Measurements from ENCODE around the gene CCL22. TPM values are rescaled to one million over a fixed set of nuclear protein-coding genes. Genes with fewer than 3 reads are reported as not detected.

Gene CCL22
- total and polyA plus RNA-seq, 2 donors: 1.8 to 11.0 TPM

DNA sequence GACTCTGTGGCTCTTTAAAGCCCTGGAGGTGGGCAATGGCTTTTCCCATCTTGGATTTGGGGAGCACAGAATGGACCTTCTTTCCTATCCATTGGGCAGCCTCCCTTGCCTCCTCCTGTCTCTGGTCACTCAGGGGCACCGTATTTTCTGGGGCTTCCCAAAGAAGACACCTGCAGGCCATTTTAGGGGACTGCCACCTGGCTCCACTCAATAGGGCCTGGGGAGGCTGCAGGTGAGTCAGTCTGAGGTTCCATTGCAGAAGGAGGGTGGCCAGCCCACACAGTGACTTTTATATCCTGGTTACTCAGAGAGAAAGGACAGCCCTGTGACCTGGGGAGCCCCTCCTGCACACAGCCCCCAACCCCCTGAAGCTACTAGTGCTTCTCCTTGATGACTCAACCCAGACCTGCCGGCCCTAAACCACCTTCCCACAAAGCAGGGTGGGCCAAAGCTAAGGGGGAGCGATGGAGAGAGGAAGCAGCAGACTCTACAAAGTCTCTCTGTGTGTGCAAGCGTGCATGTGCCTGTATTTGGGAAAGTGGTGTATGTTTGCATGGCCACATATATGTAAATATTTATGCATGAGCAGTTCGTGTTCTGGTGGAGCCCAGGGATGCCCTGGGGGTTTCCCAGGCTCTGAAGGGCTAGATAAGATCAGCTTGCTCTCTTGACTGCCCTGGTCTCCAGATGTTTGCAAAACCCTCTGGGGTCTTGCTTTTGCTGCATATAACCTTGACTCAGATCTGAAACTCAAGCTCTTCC lies 18.7 kb downstream of the CCL22 start:
- H3K4me3 ChIP-seq (ENCODE audit: low read length in 2 of 2): no peak overlapping the region
- peaks cover 0 to 19% of the 10 kb centered on the region in 2 donors for H3K27me3 ChIP-seq (ENCODE audit: control insufficient read depth in 2 of 2, insufficient read depth in 1 of 2, low read length in 1 of 2)
- WGBS: 35% methylated on average over 5 of the region's 5 CpGs
- H3K9me3 ChIP-seq (ENCODE audit: control insufficient read depth in 2 of 2, insufficient read depth in 1 of 2, low read length in 1 of 2): no peaks in the 10 kb centered on the region
- H3K36me3 ChIP-seq (ENCODE audit: control insufficient read depth in 2 of 2, insufficient read depth in 2 of 2, low read length in 1 of 2): no peaks in the 10 kb centered on the region
- no peak overlapping the region for H3K27ac ChIP-seq (ENCODE audit: low read depth in 1 of 2, low read length in 1 of 2)
- no peak for DNase-seq (ENCODE audit: low read depth in 6 of 9, low spot score in 9 of 9)
- peaks cover 0 to 27% of the 10 kb centered on the region in 2 donors for H3K4me1 ChIP-seq (ENCODE audit: control insufficient read depth in 2 of 2, insufficient read depth in 2 of 2, low read length in 2 of 2)

- Histone ChIP-seq H3K4me1 (ENCODE audit: control insufficient read depth in 2 of 2, insufficient read depth in 2 of 2, low read length in 2 of 2) (peaks cover 0 to 31% of the 10 kb centered on the region in 2 donors), H3K27me3 (ENCODE audit: control insufficient read depth in 2 of 2, insufficient read depth in 1 of 2, low read length in 1 of 2) (no peaks in the 10 kb centered on the region), H3K27ac (ENCODE audit: low read depth in 1 of 2, low read length in 1 of 2) (no peak overlapping the region), H3K36me3 (ENCODE audit: control insufficient read depth in 2 of 2, insufficient read depth in 2 of 2, low read length in 1 of 2) (no peaks in the 10 kb centered on the region), H3K4me3 (ENCODE audit: low read length in 2 of 2) (no peak overlapping the region), H3K9me3 (ENCODE audit: control insufficient read depth in 2 of 2, insufficient read depth in 1 of 2, low read length in 1 of 2) (no peaks in the 10 kb centered on the region)
- DNase-seq (ENCODE audit: low read depth in 6 of 9, low spot score in 9 of 9): no peak
- 95% methylated on average over 10 of the region's 10 CpGs for WGBS
Measured at GRCh38 chr16:57379579-57379978, 21.0 kb downstream of the CCL22 start.

DNA sequence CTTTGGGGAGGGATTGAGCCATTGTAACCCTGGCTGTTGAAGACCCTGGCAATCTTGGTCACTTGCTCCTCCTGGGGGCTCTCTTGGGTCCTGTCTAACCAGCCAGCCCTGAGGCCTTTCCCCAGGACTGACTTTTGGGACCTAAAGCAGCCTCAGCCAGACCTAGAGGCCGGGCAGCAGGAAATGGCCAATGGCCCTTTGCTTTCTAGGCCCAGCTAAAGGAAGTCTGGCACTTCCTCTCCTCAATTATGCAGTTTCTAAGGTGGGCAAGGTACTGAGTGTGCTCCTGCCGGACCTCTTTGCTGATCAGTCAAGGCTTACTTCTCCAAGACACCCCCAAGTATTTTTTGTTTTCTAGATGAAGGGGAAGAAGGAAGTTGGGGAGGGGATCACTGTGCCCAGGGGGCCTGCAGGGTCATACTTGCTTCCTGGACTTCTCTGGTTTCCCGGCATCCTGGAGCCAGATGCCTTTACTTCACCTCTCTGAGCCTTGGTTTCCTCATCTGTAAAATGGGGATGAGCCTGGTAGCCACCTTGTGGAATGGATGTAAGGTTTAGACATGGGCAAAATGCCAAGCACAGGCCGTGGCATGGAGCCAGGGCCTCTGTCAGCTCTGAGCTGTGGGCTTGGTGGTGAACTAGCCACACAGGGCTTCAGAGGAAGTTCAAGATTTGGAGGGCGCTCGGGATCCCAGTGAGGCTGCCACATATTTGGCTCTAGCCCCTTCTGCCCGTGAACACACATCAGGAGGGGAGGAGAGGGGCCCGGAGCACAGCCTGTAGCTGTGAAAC lies 22.3 kb downstream of the CCL22 start:
- DNase-seq (ENCODE audit: low read depth in 6 of 9, low spot score in 9 of 9): no peak
- H3K4me1 ChIP-seq (ENCODE audit: control insufficient read depth in 2 of 2, insufficient read depth in 2 of 2, low read length in 2 of 2): peaks cover 0 to 37% of the 10 kb centered on the region in 2 donors

DNA sequence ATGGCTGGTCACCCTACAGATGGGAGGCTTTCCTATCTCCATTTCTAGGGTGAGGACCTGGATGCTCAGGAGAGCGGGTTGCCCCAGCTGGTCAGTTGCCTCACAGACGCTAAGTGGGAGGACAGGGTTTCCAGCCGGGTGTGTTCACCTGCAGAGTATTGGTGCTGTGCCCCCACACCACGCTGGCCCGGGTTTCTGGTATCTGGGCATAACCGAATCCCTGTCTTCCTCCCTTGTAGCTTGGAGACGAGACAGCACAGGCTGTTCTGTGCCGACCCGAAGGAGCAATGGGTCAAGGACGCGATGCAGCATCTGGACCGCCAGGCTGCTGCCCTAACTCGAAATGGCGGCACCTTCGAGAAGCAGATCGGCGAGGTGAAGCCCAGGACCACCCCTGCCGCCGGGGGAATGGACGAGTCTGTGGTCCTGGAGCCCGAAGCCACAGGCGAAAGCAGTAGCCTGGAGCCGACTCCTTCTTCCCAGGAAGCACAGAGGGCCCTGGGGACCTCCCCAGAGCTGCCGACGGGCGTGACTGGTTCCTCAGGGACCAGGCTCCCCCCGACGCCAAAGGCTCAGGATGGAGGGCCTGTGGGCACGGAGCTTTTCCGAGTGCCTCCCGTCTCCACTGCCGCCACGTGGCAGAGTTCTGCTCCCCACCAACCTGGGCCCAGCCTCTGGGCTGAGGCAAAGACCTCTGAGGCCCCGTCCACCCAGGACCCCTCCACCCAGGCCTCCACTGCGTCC lies 23.4 kb downstream of the CCL22 start:
- Histone ChIP-seq H3K9me3 (ENCODE audit: control insufficient read depth in 2 of 2, insufficient read depth in 1 of 2, low read length in 1 of 2) (no peaks in the 10 kb centered on the region), H3K27ac (ENCODE audit: low read depth in 1 of 2, low read length in 1 of 2) (no peak overlapping the region), H3K4me3 (ENCODE audit: low read length in 2 of 2) (no peak overlapping the region), H3K36me3 (ENCODE audit: control insufficient read depth in 2 of 2, insufficient read depth in 2 of 2, low read length in 1 of 2) (no peaks in the 10 kb centered on the region), H3K4me1 (ENCODE audit: control insufficient read depth in 2 of 2, insufficient read depth in 2 of 2, low read length in 2 of 2) (peaks cover 2 to 45% of the 10 kb centered on the region in 2 donors), H3K27me3 (ENCODE audit: control insufficient read depth in 2 of 2, insufficient read depth in 1 of 2, low read length in 1 of 2) (no peaks in the 10 kb centered on the region)
- 97% methylated on average over 35 of the region's 35 CpGs for WGBS
- no peak for DNase-seq (ENCODE audit: low read depth in 6 of 9, low spot score in 9 of 9)

More for the DNA sequence above, 22.3 kb downstream of the CCL22 start:
- H3K36me3 ChIP-seq (ENCODE audit: control insufficient read depth in 2 of 2, insufficient read depth in 2 of 2, low read length in 1 of 2): no peaks in the 10 kb centered on the region
- H3K27me3 ChIP-seq (ENCODE audit: control insufficient read depth in 2 of 2, insufficient read depth in 1 of 2, low read length in 1 of 2): no peaks in the 10 kb centered on the region
- H3K27ac ChIP-seq (ENCODE audit: low read depth in 1 of 2, low read length in 1 of 2): no peak overlapping the region
- no peak overlapping the region for H3K4me3 ChIP-seq (ENCODE audit: low read length in 2 of 2)
- WGBS: 39% methylated on average over 8 of the region's 8 CpGs
- H3K9me3 ChIP-seq (ENCODE audit: control insufficient read depth in 2 of 2, insufficient read depth in 1 of 2, low read length in 1 of 2): no peaks in the 10 kb centered on the region

DNA sequence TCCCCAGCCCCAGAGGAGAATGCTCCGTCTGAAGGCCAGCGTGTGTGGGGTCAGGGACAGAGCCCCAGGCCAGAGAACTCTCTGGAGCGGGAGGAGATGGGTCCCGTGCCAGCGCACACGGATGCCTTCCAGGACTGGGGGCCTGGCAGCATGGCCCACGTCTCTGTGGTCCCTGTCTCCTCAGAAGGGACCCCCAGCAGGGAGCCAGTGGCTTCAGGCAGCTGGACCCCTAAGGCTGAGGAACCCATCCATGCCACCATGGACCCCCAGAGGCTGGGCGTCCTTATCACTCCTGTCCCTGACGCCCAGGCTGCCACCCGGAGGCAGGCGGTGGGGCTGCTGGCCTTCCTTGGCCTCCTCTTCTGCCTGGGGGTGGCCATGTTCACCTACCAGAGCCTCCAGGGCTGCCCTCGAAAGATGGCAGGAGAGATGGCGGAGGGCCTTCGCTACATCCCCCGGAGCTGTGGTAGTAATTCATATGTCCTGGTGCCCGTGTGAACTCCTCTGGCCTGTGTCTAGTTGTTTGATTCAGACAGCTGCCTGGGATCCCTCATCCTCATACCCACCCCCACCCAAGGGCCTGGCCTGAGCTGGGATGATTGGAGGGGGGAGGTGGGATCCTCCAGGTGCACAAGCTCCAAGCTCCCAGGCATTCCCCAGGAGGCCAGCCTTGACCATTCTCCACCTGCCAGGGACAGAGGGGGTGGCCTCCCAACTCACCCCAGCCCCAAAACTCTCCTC lies 24.1 kb downstream of the CCL22 start:
- Histone ChIP-seq H3K4me1 (ENCODE audit: control insufficient read depth in 2 of 2, insufficient read depth in 2 of 2, low read length in 2 of 2) (peaks cover 2 to 45% of the 10 kb centered on the region in 2 donors), H3K9me3 (ENCODE audit: control insufficient read depth in 2 of 2, insufficient read depth in 1 of 2, low read length in 1 of 2) (no peaks in the 10 kb centered on the region), H3K27ac (ENCODE audit: low read depth in 1 of 2, low read length in 1 of 2) (no peak overlapping the region), H3K4me3 (ENCODE audit: low read length in 2 of 2) (no peak overlapping the region), H3K27me3 (ENCODE audit: control insufficient read depth in 2 of 2, insufficient read depth in 1 of 2, low read length in 1 of 2) (no peaks in the 10 kb centered on the region), H3K36me3 (ENCODE audit: control insufficient read depth in 2 of 2, insufficient read depth in 2 of 2, low read length in 1 of 2) (no peaks in the 10 kb centered on the region)
- no peak for DNase-seq (ENCODE audit: low read depth in 6 of 9, low spot score in 9 of 9)
- WGBS: 97% methylated on average over 16 of the region's 16 CpGs

GRCh38 chr16:57383276-57384247 lies 25.0 kb downstream of the CCL22 start:
- Histone ChIP-seq H3K4me3 (ENCODE audit: low read length in 2 of 2) (no peak overlapping the region), H3K36me3 (ENCODE audit: control insufficient read depth in 2 of 2, insufficient read depth in 2 of 2, low read length in 1 of 2) (no peaks in the 10 kb centered on the region), H3K9me3 (ENCODE audit: control insufficient read depth in 2 of 2, insufficient read depth in 1 of 2, low read length in 1 of 2) (no peaks in the 10 kb centered on the region), H3K4me1 (ENCODE audit: control insufficient read depth in 2 of 2, insufficient read depth in 2 of 2, low read length in 2 of 2) (peaks cover 2 to 41% of the 10 kb centered on the region in 2 donors), H3K27me3 (ENCODE audit: control insufficient read depth in 2 of 2, insufficient read depth in 1 of 2, low read length in 1 of 2) (no peaks in the 10 kb centered on the region), H3K27ac (ENCODE audit: low read depth in 1 of 2, low read length in 1 of 2) (no peak overlapping the region)
- no peak for DNase-seq (ENCODE audit: low read depth in 6 of 9, low spot score in 9 of 9)
- WGBS: 90% methylated on average over 8 of the region's 8 CpGs

GRCh38 chr16:57384248-57385070 lies 25.9 kb downstream of the CCL22 start:
- Histone ChIP-seq H3K4me3 (ENCODE audit: low read length in 2 of 2) (no peak overlapping the region), H3K9me3 (ENCODE audit: control insufficient read depth in 2 of 2, insufficient read depth in 1 of 2, low read length in 1 of 2) (no peaks in the 10 kb centered on the region), H3K27ac (ENCODE audit: low read depth in 1 of 2, low read length in 1 of 2) (no peak overlapping the region), H3K27me3 (ENCODE audit: control insufficient read depth in 2 of 2, insufficient read depth in 1 of 2, low read length in 1 of 2) (no peaks in the 10 kb centered on the region), H3K4me1 (ENCODE audit: control insufficient read depth in 2 of 2, insufficient read depth in 2 of 2, low read length in 2 of 2) (peaks cover 2 to 41% of the 10 kb centered on the region in 2 donors), H3K36me3 (ENCODE audit: control insufficient read depth in 2 of 2, insufficient read depth in 2 of 2, low read length in 1 of 2) (no peaks in the 10 kb centered on the region)
- no peak for DNase-seq (ENCODE audit: low read depth in 6 of 9, low spot score in 9 of 9)
- 33% methylated on average over 11 of the region's 11 CpGs for WGBS

Data from thymus (tissue), 11 donors.